Glutamatergic neuron (in vitro differentiated cells): Measurements from ENCODE around the gene ZNF70. TPM values are rescaled to one million over a fixed set of nuclear protein-coding genes. Genes with fewer than 3 reads are reported as not detected.

Experiments used
- DNase-seq: peaks from one replicate; pipeline ENCODE4 v3.0.0; 2022
- H3K27ac Mint-ChIP-seq: one replicate; pipeline ENCODE4 v1.8.0; 2020; ENCODE audit warnings: mild to moderate bottlenecking, mixed read lengths, inconsistent platforms; ENCODE audit not compliant: unreplicated experiment
- H3K27me3 Mint-ChIP-seq: one replicate; pipeline ENCODE4 v1.8.0; 2020; ENCODE audit warnings: mild to moderate bottlenecking, moderate library complexity, mixed read lengths, inconsistent platforms; ENCODE audit not compliant: unreplicated experiment
- H3K36me3 Mint-ChIP-seq: one replicate; pipeline ENCODE4 v1.8.0; 2020; ENCODE audit warnings: mild to moderate bottlenecking, mixed read lengths, inconsistent platforms; ENCODE audit not compliant: unreplicated experiment
- H3K4me1 Mint-ChIP-seq: one replicate; pipeline ENCODE4 v1.8.0; 2020; ENCODE audit warnings: mild to moderate bottlenecking, low read depth, mixed read lengths, inconsistent platforms; ENCODE audit not compliant: unreplicated experiment
- H3K4me3 Mint-ChIP-seq: one replicate; pipeline ENCODE4 v1.8.0; 2020; ENCODE audit warnings: mild to moderate bottlenecking, mixed read lengths, inconsistent platforms; ENCODE audit not compliant: unreplicated experiment
- H3K9me3 Mint-ChIP-seq: one replicate; pipeline ENCODE4 v1.8.0; 2020; ENCODE audit warnings: mild to moderate bottlenecking, moderate library complexity, mixed read lengths, inconsistent platforms; ENCODE audit not compliant: unreplicated experiment
- total RNA-seq: library from RNA; stranded (reverse); fragmentation: NEBNext Ultra II Directional; extraction: Animal tissue kit (Norgen Biotek cat#: 25700); gene quantifications from one replicate; pipeline ENCODE4 v1.2.1, GENCODE V29; 2021; ENCODE audit not compliant: unreplicated experiment
- TF ChIP-seq, protein P1 (sequence below): fragments of 200-600 bp; sonication (generic); IDR thresholded peaks from one replicate; pipeline ENCODE4 v1.5.0; 2021; ENCODE audit not compliant: partially characterized antibody, unreplicated experiment

The ZNF70 gene
- total RNA-seq, 1 donor from 2014 or later, result 9.0 TPM

DNA sequence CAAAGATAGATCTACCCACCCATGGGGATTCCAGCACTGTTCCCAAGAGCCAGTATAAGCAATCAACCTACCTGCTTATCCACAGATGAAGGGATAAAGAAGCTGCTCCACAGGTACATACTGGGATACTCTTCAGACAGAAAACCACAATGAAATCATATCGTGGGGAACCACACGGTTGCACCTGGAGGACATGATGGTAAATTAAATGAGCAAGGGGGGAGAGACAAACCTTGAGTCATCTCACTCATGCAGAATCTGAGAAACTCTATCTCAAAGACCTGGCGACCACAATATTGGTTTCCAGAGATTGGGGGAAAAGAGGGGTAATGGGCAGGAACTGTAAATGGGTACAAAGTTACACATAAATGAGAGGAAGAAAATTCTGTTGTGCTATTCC is 45.6 kb downstream of the ZNF70 start:
- Mint-ChIP-seq H3K36me3 (peaks cover 9% of the 10 kb centered on the region), H3K4me1 (peaks cover 8% of the 10 kb centered on the region), H3K9me3 (no peaks in the 10 kb centered on the region), H3K27ac (no peak overlapping the region), H3K4me3 (no peak overlapping the region), H3K27me3 (no peaks in the 10 kb centered on the region)
- no peak for DNase-seq
- TF ChIP-seq, protein P1, sequence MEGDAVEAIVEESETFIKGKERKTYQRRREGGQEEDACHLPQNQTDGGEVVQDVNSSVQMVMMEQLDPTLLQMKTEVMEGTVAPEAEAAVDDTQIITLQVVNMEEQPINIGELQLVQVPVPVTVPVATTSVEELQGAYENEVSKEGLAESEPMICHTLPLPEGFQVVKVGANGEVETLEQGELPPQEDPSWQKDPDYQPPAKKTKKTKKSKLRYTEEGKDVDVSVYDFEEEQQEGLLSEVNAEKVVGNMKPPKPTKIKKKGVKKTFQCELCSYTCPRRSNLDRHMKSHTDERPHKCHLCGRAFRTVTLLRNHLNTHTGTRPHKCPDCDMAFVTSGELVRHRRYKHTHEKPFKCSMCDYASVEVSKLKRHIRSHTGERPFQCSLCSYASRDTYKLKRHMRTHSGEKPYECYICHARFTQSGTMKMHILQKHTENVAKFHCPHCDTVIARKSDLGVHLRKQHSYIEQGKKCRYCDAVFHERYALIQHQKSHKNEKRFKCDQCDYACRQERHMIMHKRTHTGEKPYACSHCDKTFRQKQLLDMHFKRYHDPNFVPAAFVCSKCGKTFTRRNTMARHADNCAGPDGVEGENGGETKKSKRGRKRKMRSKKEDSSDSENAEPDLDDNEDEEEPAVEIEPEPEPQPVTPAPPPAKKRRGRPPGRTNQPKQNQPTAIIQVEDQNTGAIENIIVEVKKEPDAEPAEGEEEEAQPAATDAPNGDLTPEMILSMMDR, result no peak

DNA sequence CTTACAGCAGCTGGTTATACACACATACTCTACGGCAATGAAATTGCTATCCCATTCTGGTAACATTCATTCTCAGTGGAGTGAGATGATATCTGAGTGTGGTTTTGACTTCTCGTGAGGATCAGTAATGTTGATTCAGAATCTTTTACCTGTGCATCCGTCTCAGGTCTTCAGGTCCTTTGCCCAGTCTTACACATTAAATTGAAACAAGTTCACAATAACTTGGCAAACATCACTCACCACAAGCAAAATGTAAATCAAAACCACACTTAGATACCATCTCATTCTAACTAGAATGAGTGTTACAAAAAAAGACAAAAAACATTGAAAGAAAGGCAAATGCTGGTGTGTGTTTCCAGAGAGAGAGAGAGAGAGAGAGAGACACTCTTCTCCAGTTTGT is 46.1 kb downstream of the ZNF70 start:
- no peaks in the 10 kb centered on the region for H3K9me3 Mint-ChIP-seq
- H3K4me3 Mint-ChIP-seq, result no peak overlapping the region
- H3K27ac Mint-ChIP-seq, result no peak overlapping the region
- peaks cover 8% of the 10 kb centered on the region for H3K4me1 Mint-ChIP-seq
- no peaks in the 10 kb centered on the region for H3K27me3 Mint-ChIP-seq
- no peak for DNase-seq
- peaks cover 9% of the 10 kb centered on the region for H3K36me3 Mint-ChIP-seq
- TF ChIP-seq, protein P1, result no peak

DNA sequence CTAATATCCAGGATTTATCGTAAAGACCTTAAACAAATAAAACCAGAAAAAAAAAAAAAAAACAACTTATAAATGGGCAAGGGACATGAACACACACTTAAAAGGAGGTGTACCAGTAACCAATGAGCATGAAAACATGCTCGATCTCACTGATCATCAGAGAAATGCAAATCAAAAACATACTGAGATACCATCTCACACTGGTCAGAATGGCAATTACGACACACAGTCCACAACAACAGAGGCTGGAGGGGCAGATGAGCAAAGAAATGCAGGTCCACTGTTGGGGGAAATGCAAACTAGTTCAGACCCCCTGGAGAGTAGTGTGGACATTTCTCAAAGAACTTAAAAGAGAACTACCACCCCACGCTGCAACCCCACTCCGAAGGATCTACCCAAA is 46.9 kb downstream of the ZNF70 start:
- no peaks in the 10 kb centered on the region for H3K9me3 Mint-ChIP-seq
- H3K4me1 Mint-ChIP-seq, result peaks cover 8% of the 10 kb centered on the region
- TF ChIP-seq, protein P1, result no peak
- H3K27ac Mint-ChIP-seq, result no peak overlapping the region
- no peak overlapping the region for H3K4me3 Mint-ChIP-seq
- H3K36me3 Mint-ChIP-seq, result peaks cover 9% of the 10 kb centered on the region
- no peak for DNase-seq
- H3K27me3 Mint-ChIP-seq, result no peaks in the 10 kb centered on the region

DNA sequence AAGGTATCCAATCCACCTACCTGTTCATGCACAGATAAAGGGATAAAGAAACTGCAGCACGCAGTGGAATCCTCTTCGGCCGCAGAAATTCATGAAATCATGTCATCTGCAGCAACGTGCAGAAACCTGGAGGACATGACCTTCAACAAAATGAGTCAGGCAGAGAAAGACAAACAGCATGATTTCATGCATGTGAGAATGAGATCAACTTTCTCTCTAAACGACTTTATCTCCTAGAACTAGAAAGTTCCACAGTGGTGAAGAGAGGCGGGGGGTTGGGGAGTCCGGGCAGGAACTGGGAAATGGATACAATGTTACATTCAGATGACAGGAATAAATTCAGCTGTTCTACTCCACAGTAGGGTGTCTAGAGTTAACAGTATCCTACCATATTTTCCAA is 50.2 kb downstream of the ZNF70 start:
- Mint-ChIP-seq H3K9me3 (no peaks in the 10 kb centered on the region), H3K4me3 (no peak overlapping the region), H3K27me3 (no peaks in the 10 kb centered on the region), H3K27ac (no peak overlapping the region), H3K4me1 (peaks cover 11% of the 10 kb centered on the region), H3K36me3 (peaks cover 9% of the 10 kb centered on the region)
- TF ChIP-seq, protein P1, result no peak
- DNase-seq, result no peak

DNA sequence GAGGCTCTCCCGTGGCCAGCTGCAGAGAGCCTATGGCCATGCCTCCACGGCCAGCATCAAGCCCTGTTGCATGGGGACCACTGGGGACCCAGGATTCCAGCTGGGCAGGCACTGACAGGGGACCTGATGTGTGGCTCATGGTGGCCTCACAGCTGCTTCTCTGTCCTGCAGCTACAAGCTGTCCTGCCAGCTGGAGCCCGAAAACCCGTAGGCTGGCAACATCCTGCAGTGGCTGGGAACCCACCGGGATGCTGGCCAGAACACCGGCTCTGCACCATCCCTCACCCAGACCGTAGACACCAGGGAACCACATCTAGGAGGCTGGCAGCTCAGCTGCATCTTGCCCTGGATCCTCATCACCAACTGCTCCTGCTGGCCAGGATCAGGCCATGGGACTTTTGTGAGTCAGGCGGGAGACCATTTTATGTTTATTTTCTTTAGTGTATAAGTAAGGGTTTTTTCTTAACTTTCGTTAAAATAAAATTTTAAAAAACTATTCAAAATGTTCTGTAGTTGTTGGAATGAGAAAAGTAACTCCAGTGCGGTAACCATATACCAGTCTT is 52.2 kb downstream of the ZNF70 start:
- H3K27me3 Mint-ChIP-seq, result peaks cover 3% of the 10 kb centered on the region
- TF ChIP-seq, protein P1, result no peak
- H3K9me3 Mint-ChIP-seq, result no peaks in the 10 kb centered on the region
- no peak overlapping the region for H3K27ac Mint-ChIP-seq
- no peak overlapping the region for H3K4me3 Mint-ChIP-seq
- peaks cover 11% of the 10 kb centered on the region for H3K4me1 Mint-ChIP-seq
- no peaks in the 10 kb centered on the region for H3K36me3 Mint-ChIP-seq
- DNase-seq, result no peak
